Nephron (organoid): Measurements from ENCODE around the gene VPS16.

Source experiments
- H3K27ac Mint-ChIP-seq, 3 experiments: 2 replicates each; pipeline ENCODE4 v1.8.0; 2020; ENCODE audit warnings: mixed read lengths in 3 of 3, mild to moderate bottlenecking in 2 of 3, moderate library complexity in 1 of 3
- H3K27me3 Mint-ChIP-seq: 2 replicates; pipeline ENCODE4 v1.8.0; 2021; ENCODE audit warnings: low read depth, mild to moderate bottlenecking, moderate library complexity, mixed read lengths
- H3K36me3 Mint-ChIP-seq: 2 replicates; pipeline ENCODE4 v1.8.0; 2020; ENCODE audit warnings: low read depth, mixed read lengths
- H3K4me1 Mint-ChIP-seq: 2 replicates; pipeline ENCODE4 v1.8.0; 2020; ENCODE audit warnings: mixed read lengths
- H3K4me3 Mint-ChIP-seq, 3 experiments: 2 replicates each; pipeline ENCODE4 v1.8.0; 2020; ENCODE audit warnings: mild to moderate bottlenecking in 3 of 3, mixed read lengths in 3 of 3, moderate library complexity in 2 of 3
- H3K9me3 Mint-ChIP-seq: 2 replicates; pipeline ENCODE4 v1.8.0; 2020; ENCODE audit warnings: mixed read lengths
- CTCF ChIP-seq, 3 experiments: fragments of 200-600 bp; sonication (generic); IDR thresholded peaks; one replicate each; pipeline ENCODE4 v1.5.0; 2021; ENCODE audit warnings: antibody characterized with exemption in 3 of 3; ENCODE audit not compliant: unreplicated experiment in 3 of 3

Gene VPS16

DNA sequence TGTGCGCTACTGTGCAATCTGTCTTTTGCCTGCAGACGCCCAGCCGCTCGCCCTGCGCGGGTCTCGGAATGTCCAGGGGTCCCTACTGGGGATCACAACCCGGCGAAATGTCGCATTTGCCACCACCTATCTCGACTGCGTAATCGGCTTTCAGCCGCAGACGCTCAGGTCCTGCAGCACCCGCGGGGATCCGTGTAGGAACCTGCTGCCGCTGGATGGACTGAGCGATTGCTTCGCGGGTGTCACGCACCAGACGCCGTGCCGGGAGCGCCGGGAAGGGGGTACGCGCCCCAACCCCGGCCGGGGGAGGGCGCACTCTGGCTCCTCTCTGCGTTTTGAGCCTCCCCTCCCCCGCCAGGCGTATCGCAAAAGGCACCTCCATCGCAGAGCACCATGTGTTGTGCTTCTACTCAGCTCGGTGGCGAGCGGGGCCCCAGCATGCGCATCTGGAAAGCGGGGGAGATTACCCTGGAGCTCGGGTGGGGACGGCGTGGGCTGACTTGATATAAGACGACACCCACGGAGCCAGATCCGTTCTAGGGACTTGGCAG, 32.0 kb downstream of the VPS16 start:
- H3K27ac Mint-ChIP-seq = peak overlapping the region in 2 of 3 experiments; percentile 38 to 78
- peaks cover 11% of the 10 kb centered on the region for H3K36me3 Mint-ChIP-seq
- no peaks in the 10 kb centered on the region for H3K9me3 Mint-ChIP-seq
- H3K4me1 Mint-ChIP-seq = peaks cover 47% of the 10 kb centered on the region
- no peak for TF ChIP-seq CTCF (IDR thresholded peaks at IDR 0.05; ENCODE audit: unreplicated experiment in 3 of 3)
- peaks cover 21% of the 10 kb centered on the region for H3K27me3 Mint-ChIP-seq
- peak overlapping the region; percentile 88 to 97 (median 92) for H3K4me3 Mint-ChIP-seq

- Mint-ChIP-seq H3K9me3 (no peaks in the 10 kb centered on the region), H3K4me3 (peak within 1 kb of the TSS; percentile 88 to 97 (median 92)), H3K4me1 (peaks cover 47% of the 10 kb centered on the region), H3K36me3 (peaks cover 11% of the 10 kb centered on the region), H3K27me3 (peaks cover 21% of the 10 kb centered on the region), H3K27ac (peak within 1 kb of the TSS; percentile 5 to 78 (median 49))
- TF ChIP-seq CTCF (IDR thresholded peaks at IDR 0.05; ENCODE audit: unreplicated experiment in 3 of 3) = no peak
Observed at GRCh38 chr20:2873010-2873746, 32.6 kb downstream of the VPS16 start, which contains the start of gene PTPRA. Gene PTPRA, plus strand, starts transcription at chr20:2873481. Its CDS starts 90,797 bp downstream, at chr20:2964278.

- peaks cover 49% of the 10 kb centered on the region for H3K4me1 Mint-ChIP-seq
- TF ChIP-seq CTCF (IDR thresholded peaks at IDR 0.05; ENCODE audit: unreplicated experiment in 3 of 3) = no peak
- peak overlapping the region in 2 of 3 experiments; percentile 49 to 74 for H3K27ac Mint-ChIP-seq
- no peaks in the 10 kb centered on the region for H3K9me3 Mint-ChIP-seq
- peaks cover 11% of the 10 kb centered on the region for H3K36me3 Mint-ChIP-seq
- H3K4me3 Mint-ChIP-seq = peak overlapping the region; percentile 83 to 91 (median 85)
- peaks cover 21% of the 10 kb centered on the region for H3K27me3 Mint-ChIP-seq
Observed at GRCh38 chr20:2873747-2874041, 33.1 kb downstream of the VPS16 start.

GRCh38 chr20:2874456-2874855, 33.9 kb downstream of the VPS16 start:
- peak overlapping the region; percentile 5 to 60 (median 14) for H3K27ac Mint-ChIP-seq
- peaks cover 21% of the 10 kb centered on the region for H3K27me3 Mint-ChIP-seq
- H3K9me3 Mint-ChIP-seq = no peaks in the 10 kb centered on the region
- peaks cover 11% of the 10 kb centered on the region for H3K36me3 Mint-ChIP-seq
- H3K4me1 Mint-ChIP-seq = peaks cover 55% of the 10 kb centered on the region
- no peak for TF ChIP-seq CTCF (IDR thresholded peaks at IDR 0.05; ENCODE audit: unreplicated experiment in 3 of 3)
- peak overlapping the region; percentile 83 to 91 (median 85) for H3K4me3 Mint-ChIP-seq

- peak overlapping the region; percentile 51 to 91 (median 78) for H3K4me3 Mint-ChIP-seq
- no peaks in the 10 kb centered on the region for H3K9me3 Mint-ChIP-seq
- TF ChIP-seq CTCF (IDR thresholded peaks at IDR 0.05; ENCODE audit: unreplicated experiment in 3 of 3) = no peak
- H3K27ac Mint-ChIP-seq = peak overlapping the region in 1 of 3 experiments; percentile 37
- peaks cover 19% of the 10 kb centered on the region for H3K27me3 Mint-ChIP-seq
- peaks cover 49% of the 10 kb centered on the region for H3K4me1 Mint-ChIP-seq
- peaks cover 11% of the 10 kb centered on the region for H3K36me3 Mint-ChIP-seq
Observed at GRCh38 chr20:2875690-2876203, 35.2 kb downstream of the VPS16 start.
